Psoas muscle (tissue), 8 donors: ENCODE results near the gene COL4A1. TPM values are rescaled to one million over a fixed set of nuclear protein-coding genes. Genes with fewer than 3 reads are reported as not detected.

Experiments used
- ATAC-seq, 4 donors: fragments of 200-7000 bp; cut with Tn5 transposase; one replicate each; pipeline ENCODE4 v1.9.1; 2020; ENCODE audit warnings: moderate library complexity in 3 of 4, mild to moderate bottlenecking in 2 of 4
- DNase-seq, 2 donors: peaks; one replicate each; pipeline ENCODE4 v3.0.0-alpha.2; 2020
- H3K27ac ChIP-seq: fragments of 200-600 bp; one replicate; pipeline ENCODE4 v1.8.0; 2022
- H3K27me3 ChIP-seq, 3 donors: fragments of 200-600 bp in 1 of 3; one replicate each; pipeline versions ENCODE4 v1.6.1 to v1.8.0; 2013 to 2022; ENCODE audit warnings: low read length in 2 of 3, mild to moderate bottlenecking in 2 of 3, moderate library complexity in 1 of 3; ENCODE audit not compliant: insufficient read depth in 3 of 3
- H3K36me3 ChIP-seq, 2 donors: fragments of 200-600 bp in 1 of 2; one replicate each; pipeline versions ENCODE4 v1.6.1 to v1.8.0; 2013 to 2022; ENCODE audit warnings: low read depth in 1 of 2, mild to moderate bottlenecking in 1 of 2, moderate library complexity in 1 of 2; ENCODE audit not compliant: insufficient read depth in 1 of 2
- H3K4me1 ChIP-seq: fragments of 200-600 bp; one replicate; pipeline ENCODE4 v1.8.0; 2022
- H3K4me3 ChIP-seq: fragments of 200-600 bp; one replicate; pipeline ENCODE4 v1.8.0; 2022; ENCODE audit warnings: mild to moderate bottlenecking
- H3K9me3 ChIP-seq: fragments of 200-600 bp; one replicate; pipeline ENCODE4 v1.8.0; 2022
- CTCF ChIP-seq: fragments of 200-600 bp; IDR thresholded peaks from one replicate; pipeline ENCODE4 v1.8.0; 2022; ENCODE audit warnings: antibody characterized with exemption
- WGBS, 3 donors: extraction: QIAGEN DNeasy Blood & Tissue Kit; methylation state at CpG; one replicate each; pipeline versions ENCODE4 v1.1.6 to v1.1.7; 2013; 5-methylcytosine and 5-hydroxymethylcytosine counted together
- intact Hi-C, 2 donors: fragments of 100-400 bp; cut with DNase I; formaldehyde crosslinking; loops; one replicate each; pipeline versions ENCODE4 v1.11.0 to v1.14.2; 2022
- polyA plus RNA-seq, 3 donors: library from polyadenylated mRNA; stranded (reverse); fragments of 200-250 nt; gene quantifications; one replicate each; pipeline ENCODE4 v1.2.3, GENCODE V29; 2013
- total RNA-seq, 4 donors: library from RNA; stranded (reverse); fragmentation: NEBNext Ultra II Directional in 2 of 4; extraction: Animal tissue kit (Norgen Biotek cat#: 25700) in 2 of 4; gene quantifications; one replicate each; pipeline versions ENCODE4 v1.2.1 to v1.2.4, GENCODE V29; 2021 to 2023
- donor health status: healthy with polysubstance abuse.
- donor health status: DM: no; HTN: no; CAD: no; lungs with moderate emphysema.
- donor health status: Bipolar disorder and iron deficiency.
- donor health status: healthy.
- donor health status: DM: yes; HTN: yes; CAD: no.
- donor health status: DM: no; HTN: no; CAD: no.
- donor health status: DM: no; HTN: no; CAD: no.
- donor health status: DM: yes; HTN: yes; CAD: no.

COL4A1 gene
- total and polyA plus RNA-seq, 7 donors: 39.0 to 127 (median 97.0) TPM

GRCh38 chr13:110347088-110347487 is 40.1 kb upstream of the COL4A1 start:
- no peak for TF ChIP-seq CTCF
- Histone ChIP-seq H3K27ac (peak overlapping the region; percentile 57), H3K36me3 (no peaks in the 10 kb centered on the region), H3K27me3 (peaks cover 0 to 27% (median 5%) of the 10 kb centered on the region in 3 donors), H3K4me1 (peaks cover 21% of the 10 kb centered on the region), H3K4me3 (no peak overlapping the region), H3K9me3 (no peaks in the 10 kb centered on the region)
- intact Hi-C loops: no loop called here
- 47 to 75% (median 58%) methylated on average over 3 of the region's 3 CpGs for WGBS, 3 donors
- DNase-seq (no peak), ATAC-seq (no peak)

- H3K27ac ChIP-seq: no peak overlapping the region
- H3K4me1 ChIP-seq: peaks cover 23% of the 10 kb centered on the region
- intact Hi-C loops: no loop called here
- peaks cover 0 to 31% (median 5%) of the 10 kb centered on the region in 3 donors for H3K27me3 ChIP-seq
- no peak for TF ChIP-seq CTCF
- no peak for ATAC-seq
- H3K9me3 ChIP-seq: no peaks in the 10 kb centered on the region
- 83% methylated on average over 17 of the region's 17 CpGs for WGBS, 3 donors
- no peak overlapping the region for H3K4me3 ChIP-seq
- no peaks in the 10 kb centered on the region for H3K36me3 ChIP-seq
- no peak for DNase-seq
Observed at GRCh38 chr13:110346661-110347067, 39.7 kb upstream of the COL4A1 start.

GRCh38 chr13:110345701-110346100 is 38.7 kb upstream of the COL4A1 start:
- Histone ChIP-seq H3K9me3 (no peaks in the 10 kb centered on the region), H3K4me3 (no peak overlapping the region), H3K27me3 (peaks cover 0 to 29% (median 5%) of the 10 kb centered on the region in 3 donors), H3K4me1 (peaks cover 24% of the 10 kb centered on the region), H3K36me3 (no peaks in the 10 kb centered on the region), H3K27ac (no peak overlapping the region)
- WGBS, 3 donors: 77 to 83% (median 78%) methylated on average over 4 of the region's 4 CpGs
- intact Hi-C loops: no loop called here
- DNase-seq (no peak), ATAC-seq (no peak)
- no peak for TF ChIP-seq CTCF

- Histone ChIP-seq H3K9me3 (no peaks in the 10 kb centered on the region), H3K4me3 (no peak overlapping the region), H3K27ac (no peak overlapping the region), H3K36me3 (no peaks in the 10 kb centered on the region), H3K4me1 (peaks cover 23% of the 10 kb centered on the region), H3K27me3 (peaks cover 0 to 25% (median 5%) of the 10 kb centered on the region in 3 donors)
- 94 to 96% (median 95%) methylated on average over 7 of the region's 7 CpGs for WGBS, 3 donors
- DNase-seq (no peak), ATAC-seq (no peak)
- TF ChIP-seq CTCF: no peak
- intact Hi-C loops: no loop called here
Observed at GRCh38 chr13:110345266-110345665, 38.3 kb upstream of the COL4A1 start.

GRCh38 chr13:110344320-110344719 is 37.4 kb upstream of the COL4A1 start:
- no peaks in the 10 kb centered on the region for H3K36me3 ChIP-seq
- H3K4me3 ChIP-seq: no peak overlapping the region
- ATAC-seq: no peak
- no peak for TF ChIP-seq CTCF
- no peak overlapping the region for H3K27ac ChIP-seq
- WGBS, 3 donors: 97% methylated on average over 5 of the region's 5 CpGs
- H3K9me3 ChIP-seq: no peaks in the 10 kb centered on the region
- DNase-seq: no peak
- intact Hi-C loops: no loop called here
- H3K27me3 ChIP-seq: peaks cover 0 to 17% (median 5%) of the 10 kb centered on the region in 3 donors
- peaks cover 29% of the 10 kb centered on the region for H3K4me1 ChIP-seq
